HG03135 (cell line): ENCODE results near the gene IL17REL.

Experiments
- ATAC-seq: cut with Tn5 transposase; IDR thresholded peaks from one replicate; pipeline ENCODE4 v1.9.1; 2021; ENCODE audit warnings: mild to moderate bottlenecking, moderate library complexity; ENCODE audit not compliant: unreplicated experiment

Gene IL17REL

GRCh38 chr22:50046481-50047245, 34.1 kb upstream of the IL17REL start:
- no peak for ATAC-seq

DNA sequence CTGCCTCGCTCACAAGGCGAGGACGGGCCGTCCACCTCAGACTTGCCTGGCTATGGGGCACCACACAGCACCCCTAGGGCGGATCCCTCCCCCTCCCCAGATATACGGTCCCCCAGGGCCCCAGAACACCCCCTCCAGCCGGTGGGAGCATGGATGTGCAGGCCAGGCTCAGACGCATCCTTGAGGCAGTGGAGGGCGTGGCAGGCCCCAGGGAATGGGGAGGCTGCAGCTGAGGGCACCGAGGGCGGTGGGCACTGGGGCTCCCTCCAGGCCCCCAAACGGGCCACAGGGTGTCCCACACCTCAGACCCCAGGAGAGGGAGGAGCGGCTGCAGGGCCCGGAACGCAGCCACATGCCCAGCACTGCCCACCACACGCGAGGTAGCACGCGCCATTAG, 33.5 kb upstream of the IL17REL start:
- ATAC-seq: no peak

- ATAC-seq: no peak
Observed at GRCh38 chr22:50045211-50046018, 32.9 kb upstream of the IL17REL start.

- no peak for ATAC-seq
Observed at GRCh38 chr22:50044485-50045118, 32.0 kb upstream of the IL17REL start.

DNA sequence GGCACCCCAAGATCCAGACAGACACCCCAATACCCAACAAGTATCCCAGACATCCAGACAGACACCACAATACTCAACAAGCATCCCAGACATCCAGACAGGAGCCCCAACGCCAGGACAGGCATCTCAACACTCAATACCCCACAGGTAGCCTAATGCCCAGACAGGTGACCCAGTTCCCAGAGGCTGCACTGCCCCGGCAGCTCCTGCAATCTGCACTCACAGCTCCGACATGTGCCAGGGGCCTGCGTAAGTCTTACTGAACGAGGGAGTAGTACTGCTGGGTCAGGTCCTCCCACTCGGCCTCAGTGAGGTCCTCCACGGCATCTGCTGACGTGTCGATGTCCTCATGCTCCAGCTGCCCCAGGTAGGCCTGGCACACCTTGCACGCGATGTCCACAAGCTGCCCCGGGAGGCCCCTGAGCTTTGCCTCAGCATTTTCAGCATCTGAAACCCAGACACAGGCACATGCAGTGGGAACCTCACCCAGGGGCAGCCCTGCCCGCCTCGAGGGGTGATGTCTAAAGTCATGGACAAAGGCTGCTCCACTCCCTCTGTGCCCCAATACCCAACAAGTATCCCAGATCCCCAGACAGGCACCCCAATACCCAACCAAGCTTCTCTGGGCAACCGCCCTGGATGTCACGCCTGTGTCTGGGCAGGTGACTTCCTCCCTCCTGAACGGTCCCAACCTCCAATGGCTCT, 28.9 kb upstream of the IL17REL start:
- no peak for ATAC-seq

DNA sequence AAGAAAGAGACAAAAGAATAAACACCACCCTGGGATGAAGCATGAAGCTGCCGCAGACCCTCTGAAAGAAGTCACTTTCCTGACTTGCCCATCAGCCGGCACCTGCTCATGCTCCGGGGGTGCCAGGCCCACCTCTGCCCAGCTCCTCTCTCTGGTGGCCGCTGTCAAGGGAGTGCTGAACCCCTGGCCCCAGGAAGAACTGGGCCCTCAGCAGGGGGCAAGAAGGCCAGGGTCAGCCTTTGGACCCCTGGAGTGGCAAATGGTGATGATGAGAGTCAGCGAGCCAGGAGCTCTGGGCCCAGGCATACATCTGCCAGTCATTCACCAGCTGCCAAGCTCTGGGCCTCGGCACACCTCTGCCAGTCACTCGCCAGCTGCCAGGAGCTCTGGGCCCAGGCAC, 28.2 kb upstream of the IL17REL start:
- ATAC-seq: no peak

DNA sequence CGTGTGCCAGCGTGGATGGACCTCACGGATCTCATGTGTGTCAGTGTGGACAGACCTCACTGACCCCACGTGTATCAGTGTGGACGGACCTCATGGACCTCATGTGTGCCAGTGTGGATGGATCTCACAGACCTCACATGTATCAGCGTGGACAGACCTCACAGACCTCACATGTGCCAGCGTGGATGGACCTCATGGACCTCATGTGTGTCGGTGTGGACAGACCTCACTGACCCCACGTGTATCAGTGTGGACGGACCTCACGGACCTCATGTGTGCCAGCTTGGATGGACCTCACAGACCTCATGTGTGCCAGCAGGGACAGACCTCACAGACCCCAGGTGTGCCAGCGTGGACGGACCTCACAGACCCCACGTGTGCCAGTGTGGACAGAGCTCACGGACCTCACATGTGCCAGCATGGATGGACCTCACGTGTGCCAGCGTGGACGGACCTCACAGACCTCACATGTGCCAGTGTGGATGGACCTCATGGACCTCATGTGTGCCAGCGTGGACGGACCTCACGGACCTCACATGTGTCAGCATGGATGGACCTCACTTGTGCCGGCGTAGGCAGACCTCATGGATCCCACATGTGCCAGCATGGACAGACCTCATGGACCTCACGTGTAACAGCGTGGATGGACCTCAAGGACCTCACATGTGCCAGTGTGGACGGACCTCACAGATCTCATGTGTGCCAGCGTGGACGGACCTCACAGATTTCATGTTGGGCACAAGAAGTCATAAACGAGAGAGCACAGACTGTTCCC, 27.3 kb upstream of the IL17REL start:
- no peak for ATAC-seq

DNA sequence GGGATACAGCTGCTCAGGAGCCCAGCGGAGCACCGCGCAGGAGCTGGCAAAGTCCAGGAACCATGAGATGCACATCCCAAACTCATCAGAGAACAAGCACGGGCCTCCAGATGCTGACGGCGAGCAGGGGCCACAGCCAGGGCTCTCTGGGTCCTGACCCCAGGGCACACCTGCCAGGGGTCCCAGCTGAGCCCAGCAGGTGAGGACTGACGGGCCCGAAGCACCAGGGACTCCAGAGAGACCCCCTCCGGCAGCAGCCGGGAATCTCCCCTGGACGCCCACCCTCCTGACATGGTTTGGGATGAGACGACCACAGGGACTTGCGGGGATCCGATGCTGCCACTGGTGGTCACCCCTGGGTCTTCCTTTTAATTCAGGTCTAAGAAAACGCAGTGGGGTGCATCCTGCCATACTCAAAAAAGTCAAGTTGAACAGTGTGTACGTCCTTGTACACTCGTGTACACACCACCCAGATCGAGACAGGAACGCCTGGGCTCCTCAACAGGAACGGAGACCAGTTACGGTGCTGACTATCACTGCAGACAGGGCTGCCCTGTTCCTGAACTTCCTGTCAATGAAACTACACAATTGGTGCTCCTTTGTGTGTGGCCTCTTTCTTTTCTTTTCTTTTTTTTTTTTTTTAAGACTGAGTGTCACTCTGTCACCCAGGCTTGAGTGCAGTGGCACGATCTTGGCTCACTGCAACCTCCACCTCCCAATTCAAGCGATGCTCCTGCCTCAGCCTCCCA, 23.6 kb upstream of the IL17REL start:
- no peak for ATAC-seq

DNA sequence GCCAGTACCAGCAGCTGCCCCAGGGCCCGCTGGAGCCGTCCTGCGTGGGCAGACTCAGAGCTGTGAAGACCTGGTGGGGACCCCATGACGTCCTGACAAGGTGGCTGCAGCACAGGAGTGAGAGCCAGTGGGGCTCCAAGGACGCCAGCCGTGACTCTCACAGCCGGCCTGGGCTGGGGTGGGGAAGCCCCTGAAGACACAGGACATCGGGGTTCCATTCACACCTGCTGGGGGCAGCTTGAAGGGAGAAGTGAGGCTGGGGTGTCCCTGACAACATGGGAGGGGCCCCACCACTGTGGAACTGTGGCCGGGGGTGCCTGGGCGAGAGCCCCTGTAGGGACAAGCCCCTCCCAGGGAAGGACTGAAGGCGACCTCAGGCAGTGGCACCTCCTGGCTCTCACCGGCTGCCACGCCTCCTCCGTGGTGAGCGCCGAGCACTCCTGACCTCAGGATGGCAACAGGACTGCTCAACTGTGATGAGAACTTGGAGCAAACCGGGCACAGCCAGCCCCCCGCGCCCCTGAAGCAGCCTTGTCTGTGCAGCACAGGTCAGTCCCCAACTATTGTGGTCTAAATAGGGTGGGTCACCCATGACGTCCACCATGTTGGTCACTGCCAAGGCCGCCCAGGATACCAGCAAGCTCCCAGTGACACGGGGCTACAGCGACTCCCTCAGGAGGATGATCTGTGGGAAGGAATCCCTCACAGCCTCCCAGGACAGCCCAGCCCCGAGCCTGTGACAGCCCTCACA, 22.7 kb upstream of the IL17REL start:
- ATAC-seq: no peak

DNA sequence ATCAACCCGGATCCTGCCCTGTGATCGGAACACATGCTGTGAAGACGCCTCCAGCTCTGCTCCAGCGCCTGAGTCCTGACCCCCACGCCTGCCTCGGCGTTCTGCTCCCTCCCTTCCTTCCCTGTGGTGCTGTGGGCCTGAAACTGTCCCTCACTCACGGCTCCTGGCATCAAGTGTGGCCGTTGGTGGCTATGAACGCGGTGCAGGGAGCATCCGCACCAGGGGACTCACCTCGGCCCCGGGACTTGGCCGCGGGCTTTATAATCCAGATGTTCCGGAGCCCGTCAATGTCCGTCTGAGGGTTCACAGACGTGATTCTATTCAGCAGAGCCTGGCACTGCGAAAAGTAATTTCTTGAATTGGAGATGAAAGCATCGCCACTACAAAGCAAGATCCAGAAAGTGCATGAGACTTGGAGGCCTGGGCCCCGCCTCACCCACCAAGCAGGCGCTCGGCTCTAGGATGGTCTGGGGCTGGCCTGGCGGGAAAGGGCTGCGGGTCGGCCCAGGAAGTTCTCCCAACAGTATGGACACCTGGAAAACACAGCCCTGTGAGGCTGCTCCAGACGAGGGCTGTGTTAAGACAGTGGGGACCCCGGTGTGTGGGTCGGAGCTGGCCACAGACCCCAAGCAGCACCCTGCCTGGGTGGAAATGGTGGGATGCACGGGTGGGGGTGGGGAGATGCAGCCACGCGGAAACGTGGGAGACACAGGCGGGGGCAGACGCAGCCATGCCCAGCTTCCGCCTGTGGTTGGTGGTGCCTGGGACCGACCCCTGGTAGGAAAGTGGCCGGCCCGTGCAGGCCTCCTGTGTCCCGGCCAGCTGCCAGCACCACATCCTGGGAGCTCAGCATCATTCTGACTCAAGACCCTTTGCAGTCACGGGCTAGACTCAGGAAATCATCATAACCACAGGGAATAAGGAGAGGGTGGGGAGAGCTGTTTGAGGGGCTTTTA, 21.8 kb upstream of the IL17REL start:
- ATAC-seq: no peak

GRCh38 chr22:50032941-50033601, 20.5 kb upstream of the IL17REL start:
- no peak for ATAC-seq

DNA sequence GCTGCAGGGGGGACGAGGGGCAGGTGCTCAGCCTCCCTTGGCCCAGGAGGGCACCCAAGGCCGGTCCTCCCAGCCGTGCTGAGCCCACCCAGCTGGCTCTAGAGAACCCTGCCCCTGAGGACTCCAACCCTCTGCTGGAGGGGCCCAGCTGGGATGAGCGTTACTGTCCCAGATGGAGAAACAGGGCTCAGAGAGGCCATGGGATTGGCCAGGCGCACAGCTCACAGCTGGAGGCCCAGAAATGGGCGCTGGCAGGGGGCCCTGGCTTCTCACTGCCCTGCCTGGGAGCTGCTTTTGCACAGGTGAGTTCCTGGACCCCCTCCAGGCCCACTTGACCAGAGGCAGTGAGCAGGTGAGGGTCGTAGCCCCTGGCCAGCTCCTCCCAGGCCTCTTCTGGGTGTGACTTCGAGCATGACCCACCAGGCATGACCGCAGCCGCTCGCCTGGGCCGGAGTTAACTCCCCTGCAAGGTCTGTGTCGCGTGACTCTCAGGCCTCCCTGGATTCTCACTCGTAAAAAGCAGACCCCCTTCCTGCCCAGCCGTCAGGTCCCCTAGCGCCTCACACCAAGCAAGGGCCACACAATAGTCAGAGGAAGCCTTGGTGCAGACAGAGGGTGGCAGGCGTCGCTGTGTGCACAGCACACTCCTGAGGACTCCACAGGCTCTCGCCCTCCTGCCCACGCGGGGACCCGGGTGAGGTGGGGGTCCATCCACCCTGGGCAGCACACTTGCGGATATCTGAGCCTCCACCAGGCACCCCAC, 19.7 kb upstream of the IL17REL start:
- ATAC-seq: no peak

GRCh38 chr22:50031189-50032091, 18.9 kb upstream of the IL17REL start:
- ATAC-seq: no peak

DNA sequence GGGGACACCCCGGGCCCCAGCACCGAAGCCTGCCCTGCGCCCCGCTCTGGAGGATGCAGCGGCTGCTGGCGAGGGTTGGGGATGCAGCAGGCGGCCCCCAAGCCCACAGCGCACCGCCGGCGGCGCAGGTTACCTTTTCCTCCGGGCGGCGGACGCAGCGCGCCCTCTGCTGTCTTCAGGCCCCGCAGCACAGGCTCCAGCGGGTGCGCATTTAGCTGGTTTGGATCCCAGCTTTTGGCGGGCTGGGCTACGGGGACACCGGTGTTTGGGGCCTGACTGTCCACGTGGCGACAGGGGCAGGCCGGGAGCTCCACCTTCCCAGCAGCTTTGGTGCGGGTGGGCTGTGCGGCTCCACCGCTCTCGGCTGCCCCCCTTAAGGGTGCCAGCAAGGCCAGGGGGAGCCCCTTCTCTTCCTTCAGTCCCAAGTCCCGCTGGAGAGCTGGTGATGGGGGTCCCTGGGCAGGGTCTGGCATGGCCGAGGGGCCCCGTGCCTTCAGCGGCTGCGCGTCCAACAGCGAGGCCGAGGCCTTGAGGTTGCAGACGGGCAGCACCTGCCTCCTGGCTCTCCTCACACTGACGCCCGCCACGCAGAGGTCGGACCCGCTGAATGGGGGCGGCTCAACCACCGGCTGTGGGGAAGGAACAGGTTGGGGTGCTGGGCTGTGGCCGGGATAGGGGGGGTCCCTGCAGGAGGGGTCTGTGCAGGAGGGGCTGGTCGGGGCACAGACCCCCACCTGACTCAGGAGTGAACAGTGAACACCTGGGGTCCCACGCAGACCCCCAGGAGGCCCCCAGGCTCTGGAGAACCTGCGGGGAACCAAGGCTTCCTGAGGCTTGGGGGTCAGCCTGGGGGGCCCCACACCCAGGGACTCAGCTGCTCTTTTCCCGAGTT, 18.0 kb upstream of the IL17REL start:
- ATAC-seq: peak; percentile 61
